ENCODE measurements around the gene ADAMTS16. TPM values are rescaled to one million over a fixed set of nuclear protein-coding genes. Genes with fewer than 3 reads are reported as not detected.

ADAMTS16 gene
- total RNA-seq, 4 donors from 2014 or later = under 0.01 to 19.2 (median 0.34) TPM; not detected in 1

- H3K9me3 ChIP-seq = no peaks in the 10 kb centered on the region
- DNase-seq = no peak
- intact Hi-C loops (cut with DNase I; ENCODE audit: low total_unique reads) = no loop called here
- no peaks in the 10 kb centered on the region for H3K4me1 ChIP-seq
- H3K27ac ChIP-seq = no peak overlapping the region
- H3K36me3 ChIP-seq = no peaks in the 10 kb centered on the region
- no peak overlapping the region for H3K4me3 ChIP-seq
- H3K27me3 ChIP-seq = no peaks in the 10 kb centered on the region
- no peak for TF ChIP-seq POLR2A (IDR thresholded peaks at IDR 0.05)
- no peak for TF ChIP-seq CTCF (IDR thresholded peaks at IDR 0.05)
Measured at GRCh38 chr5:5297432-5298067, 157.4 kb downstream of the ADAMTS16 start.

GRCh38 chr5:5298068-5298633, 158.0 kb downstream of the ADAMTS16 start:
- Histone ChIP-seq H3K27ac (no peak overlapping the region), H3K9me3 (no peaks in the 10 kb centered on the region), H3K36me3 (no peaks in the 10 kb centered on the region), H3K4me1 (no peaks in the 10 kb centered on the region), H3K4me3 (no peak overlapping the region), H3K27me3 (no peaks in the 10 kb centered on the region)
- TF ChIP-seq CTCF (IDR thresholded peaks at IDR 0.05) = no peak
- TF ChIP-seq POLR2A (IDR thresholded peaks at IDR 0.05) = no peak
- DNase-seq = no peak
- intact Hi-C loops (cut with DNase I; ENCODE audit: low total_unique reads) = no loop called here

GRCh38 chr5:5298841-5299541, 158.9 kb downstream of the ADAMTS16 start:
- intact Hi-C loops (cut with DNase I; ENCODE audit: low total_unique reads) = no loop called here
- Histone ChIP-seq H3K36me3 (no peaks in the 10 kb centered on the region), H3K27ac (no peak overlapping the region), H3K27me3 (no peaks in the 10 kb centered on the region), H3K4me1 (no peaks in the 10 kb centered on the region), H3K4me3 (no peak overlapping the region), H3K9me3 (no peaks in the 10 kb centered on the region)
- TF ChIP-seq CTCF (IDR thresholded peaks at IDR 0.05) = no peak
- TF ChIP-seq POLR2A (IDR thresholded peaks at IDR 0.05) = no peak
- DNase-seq = no peak

GRCh38 chr5:5301176-5301575, 161.0 kb downstream of the ADAMTS16 start:
- TF ChIP-seq CTCF (IDR thresholded peaks at IDR 0.05) (no peak), POLR2A (IDR thresholded peaks at IDR 0.05) (no peak)
- Histone ChIP-seq H3K9me3 (no peaks in the 10 kb centered on the region), H3K4me3 (no peak overlapping the region), H3K27me3 (no peaks in the 10 kb centered on the region), H3K36me3 (no peaks in the 10 kb centered on the region), H3K4me1 (no peaks in the 10 kb centered on the region), H3K27ac (no peak overlapping the region)
- intact Hi-C loops (cut with DNase I; ENCODE audit: low total_unique reads) = no loop called here
- no peak for DNase-seq

- H3K4me1 ChIP-seq = no peaks in the 10 kb centered on the region
- no peak for DNase-seq
- H3K9me3 ChIP-seq = no peaks in the 10 kb centered on the region
- H3K36me3 ChIP-seq = no peaks in the 10 kb centered on the region
- TF ChIP-seq CTCF (IDR thresholded peaks at IDR 0.05) (no peak), POLR2A (IDR thresholded peaks at IDR 0.05) (no peak)
- intact Hi-C loops (cut with DNase I; ENCODE audit: low total_unique reads) = no loop called here
- H3K27me3 ChIP-seq = no peaks in the 10 kb centered on the region
- no peak overlapping the region for H3K27ac ChIP-seq
- H3K4me3 ChIP-seq = no peak overlapping the region
Measured at GRCh38 chr5:5302201-5302600, 162.1 kb downstream of the ADAMTS16 start.
